HepG2 (cell line): ENCODE data around the gene FBXW12. TPM values are rescaled to one million over a fixed set of nuclear protein-coding genes. Genes with fewer than 3 reads are reported as not detected.

Experiments
- BHLHE40 ChIP-seq: IDR thresholded peaks from 2 replicates; pipeline ENCODE4 v1.6.1; 2011; ENCODE audit warnings: low read length, improper control_type of control experiment
- EEA1 ChIP-seq: sonication (generic); formaldehyde crosslinking; IDR thresholded peaks from 2 replicates; pipeline ENCODE4 v1.5.1; 2020; ENCODE audit warnings: mild to moderate bottlenecking, missing genetic modification reagents, borderline replicate concordance
- GATAD2A ChIP-seq: IDR thresholded peaks from 2 replicates; pipeline ENCODE4 v1.6.1; 2016
- GZF1 ChIP-seq: sonication (generic); formaldehyde crosslinking; IDR thresholded peaks from 2 replicates; pipeline ENCODE4 v1.5.1; 2020; ENCODE audit warnings: mild to moderate bottlenecking, missing genetic modification reagents
- HNF4A ChIP-seq: sonication (generic); formaldehyde crosslinking; IDR thresholded peaks from 2 replicates; pipeline ENCODE4 v1.4.0; 2020; ENCODE audit warnings: missing genetic modification reagents
- HNRNPUL1 ChIP-seq: fragments of 200-400 bp; formaldehyde crosslinking; IDR thresholded peaks from 2 replicates; pipeline ENCODE4 v1.6.1; 2017; ENCODE audit warnings: low read depth, mild to moderate bottlenecking, low read length, moderate library complexity
- IKZF1 ChIP-seq: fragments of 450-650 bp; IDR thresholded peaks from 2 replicates; pipeline ENCODE4 v1.7.1; 2016
- MAF1 ChIP-seq: sonication (generic); formaldehyde crosslinking; IDR thresholded peaks from 2 replicates; pipeline ENCODE4 v1.5.0; 2020; ENCODE audit warnings: missing genetic modification reagents, borderline replicate concordance
- PHF8 ChIP-seq: sonication (generic); formaldehyde crosslinking; IDR thresholded peaks from 2 replicates; pipeline ENCODE4 v1.5.0; 2020; ENCODE audit warnings: missing genetic modification reagents
- SNRNP70 ChIP-seq: fragments of 200-400 bp; formaldehyde crosslinking; IDR thresholded peaks from 2 replicates; pipeline ENCODE4 v1.6.1; 2017; ENCODE audit warnings: mild to moderate bottlenecking, low read depth, low read length, moderate library complexity
- ZNF296 ChIP-seq: sonication (generic); formaldehyde crosslinking; conservative IDR thresholded peaks from 2 replicates; pipeline ENCODE4 v1.5.0; 2020; ENCODE audit warnings: mild to moderate bottlenecking, missing genetic modification reagents
- ZNF431 ChIP-seq: sonication (generic); formaldehyde crosslinking; IDR thresholded peaks from 2 replicates; pipeline ENCODE4 v1.9.0; 2022; ENCODE audit warnings: missing genetic modification reagents, low read depth, mild to moderate bottlenecking, borderline replicate concordance
- ZNF644 ChIP-seq: IDR thresholded peaks from 2 replicates; pipeline ENCODE4 v1.6.1; 2016; ENCODE audit warnings: low read depth
- ZNF724P ChIP-seq: sonication (generic); formaldehyde crosslinking; IDR thresholded peaks from 2 replicates; pipeline ENCODE4 v1.8.0; 2022; ENCODE audit warnings: missing genetic modification reagents, borderline replicate concordance
- ZSCAN29 ChIP-seq: sonication (generic); formaldehyde crosslinking; conservative IDR thresholded peaks from 2 replicates; pipeline ENCODE4 v1.4.0; 2020; ENCODE audit warnings: mild to moderate bottlenecking, missing genetic modification reagents
- polyA plus RNA-seq, 8 experiments: library from polyadenylated mRNA; depleted of rRNA in 3 of 8; stranded (reverse) in 7 of 8; unstranded in 1 of 8; fragments of >200 nt; fragmentation: Illumina TruSeq in 4 of 8; extraction: Trizol in 4 of 8; gene quantifications; 2 replicates each; pipeline versions ENCODE4 v1.2.1 to v1.2.3, GENCODE V29; 2011 to 2016; ENCODE audit warnings: low read depth in 4 of 8, missing spikeins in 1 of 8, mixed read lengths in 1 of 8; ENCODE audit not compliant: insufficient read depth in 1 of 8
- total RNA-seq, 5 experiments: library from RNA; depleted of rRNA; stranded (reverse); fragments of >200 nt; fragmentation: Illumina TruSeq; extraction: Trizol; gene quantifications; 2 replicates each; pipeline ENCODE4 v1.2.3, GENCODE V29; 2016; ENCODE audit warnings: low read depth in 1 of 5
- TF ChIP-seq, protein P1 (sequence below): IDR thresholded peaks from 2 replicates; pipeline ENCODE4 v1.6.1; 2016
- TF ChIP-seq, protein P2 (sequence below), 2 experiments: sonication (generic) in 1 of 2; formaldehyde crosslinking in 1 of 2; IDR thresholded peaks; 2 replicates each; pipeline versions ENCODE4 v1.4.0 to v1.6.1; 2018 to 2020; ENCODE audit warnings: missing genetic modification reagents in 2 of 2, borderline replicate concordance in 1 of 2, low read depth in 1 of 2, mild to moderate bottlenecking in 1 of 2, missing biosample characterization in 1 of 2
- TF ChIP-seq, protein P3 (sequence below): sonication (generic); formaldehyde crosslinking; IDR thresholded peaks from 2 replicates; pipeline ENCODE4 v1.8.1; 2023; ENCODE audit warnings: mild to moderate bottlenecking, moderate library complexity, missing genetic modification reagents
- TF ChIP-seq, protein P4 (sequence below): sonication (generic); formaldehyde crosslinking; conservative IDR thresholded peaks from 2 replicates; pipeline ENCODE4 v1.4.0; 2020; ENCODE audit warnings: missing genetic modification reagents
- TF ChIP-seq, protein P5 (sequence below): sonication (generic); formaldehyde crosslinking; IDR thresholded peaks from 2 replicates; pipeline ENCODE4 v1.5.0; 2020; ENCODE audit warnings: mild to moderate bottlenecking, missing genetic modification reagents, borderline replicate concordance

The FBXW12 gene
- total and polyA plus RNA-seq, 2 of the 13 experiments (the other 11 are each of a cell fraction or from before 2014, with no cell fraction given): not detected

DNA sequence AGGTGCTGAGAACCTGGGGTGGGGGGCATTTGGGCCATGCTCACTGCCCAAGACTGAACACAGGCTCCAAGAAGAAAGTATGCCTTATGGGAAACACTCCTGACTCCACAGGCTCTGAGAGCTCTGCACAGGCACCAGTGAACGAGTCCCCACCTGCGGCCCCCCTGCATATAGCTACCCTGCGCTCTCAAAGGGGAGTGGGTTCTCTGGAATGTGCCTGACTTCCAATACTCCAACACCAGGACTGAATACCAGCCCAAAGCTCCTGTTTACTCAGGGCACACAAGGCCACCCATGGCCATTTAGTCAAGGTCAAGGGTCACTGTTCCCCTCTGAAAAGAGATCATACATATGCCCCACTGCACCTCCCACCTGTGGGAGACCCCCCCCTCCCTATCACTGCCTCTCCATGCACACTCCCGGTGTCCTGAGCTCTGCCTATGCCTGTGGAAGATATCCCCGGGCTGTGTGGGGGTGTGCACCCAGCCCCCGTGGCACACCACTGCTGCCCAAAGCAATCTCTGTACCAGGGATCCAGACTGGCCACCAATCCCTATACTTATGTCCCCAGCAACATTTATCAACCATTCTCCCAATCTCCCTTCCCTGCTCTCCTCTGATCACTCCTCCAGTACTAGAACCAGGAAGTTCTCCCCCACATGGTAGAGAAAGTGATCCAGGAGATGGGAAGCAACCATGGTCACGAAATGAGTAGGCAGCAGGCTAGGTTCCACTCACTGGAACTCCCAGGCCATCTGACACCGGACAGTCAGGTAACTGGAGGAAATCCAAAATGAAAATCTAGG, 59.4 kb downstream of the FBXW12 start (continued):
- TF ChIP-seq ZNF431 (CRISPR knock-in tag): 0 out of 2 replicates have a peak, but pooled peaks have one; percentile 55
- 0 out of 2 replicates have a peak, but pooled peaks have one; percentile 31 for TF ChIP-seq EEA1 (CRISPR knock-in tag)
- TF ChIP-seq, protein P1, sequence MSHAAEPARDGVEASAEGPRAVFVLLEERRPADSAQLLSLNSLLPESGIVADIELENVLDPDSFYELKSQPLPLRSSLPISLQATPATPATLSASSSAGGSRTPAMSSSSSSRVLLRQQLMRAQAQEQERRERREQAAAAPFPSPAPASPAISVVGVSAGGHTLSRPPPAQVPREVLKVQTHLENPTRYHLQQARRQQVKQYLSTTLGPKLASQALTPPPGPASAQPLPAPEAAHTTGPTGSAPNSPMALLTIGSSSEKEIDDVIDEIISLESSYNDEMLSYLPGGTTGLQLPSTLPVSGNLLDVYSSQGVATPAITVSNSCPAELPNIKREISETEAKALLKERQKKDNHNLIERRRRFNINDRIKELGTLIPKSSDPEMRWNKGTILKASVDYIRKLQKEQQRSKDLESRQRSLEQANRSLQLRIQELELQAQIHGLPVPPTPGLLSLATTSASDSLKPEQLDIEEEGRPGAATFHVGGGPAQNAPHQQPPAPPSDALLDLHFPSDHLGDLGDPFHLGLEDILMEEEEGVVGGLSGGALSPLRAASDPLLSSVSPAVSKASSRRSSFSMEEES (CRISPR knock-in tag): peak; percentile 64
- 0 out of 2 replicates have a peak, but pooled peaks have one; percentile 22 for TF ChIP-seq ZNF724P (CRISPR knock-in tag)
- TF ChIP-seq, protein P2, sequence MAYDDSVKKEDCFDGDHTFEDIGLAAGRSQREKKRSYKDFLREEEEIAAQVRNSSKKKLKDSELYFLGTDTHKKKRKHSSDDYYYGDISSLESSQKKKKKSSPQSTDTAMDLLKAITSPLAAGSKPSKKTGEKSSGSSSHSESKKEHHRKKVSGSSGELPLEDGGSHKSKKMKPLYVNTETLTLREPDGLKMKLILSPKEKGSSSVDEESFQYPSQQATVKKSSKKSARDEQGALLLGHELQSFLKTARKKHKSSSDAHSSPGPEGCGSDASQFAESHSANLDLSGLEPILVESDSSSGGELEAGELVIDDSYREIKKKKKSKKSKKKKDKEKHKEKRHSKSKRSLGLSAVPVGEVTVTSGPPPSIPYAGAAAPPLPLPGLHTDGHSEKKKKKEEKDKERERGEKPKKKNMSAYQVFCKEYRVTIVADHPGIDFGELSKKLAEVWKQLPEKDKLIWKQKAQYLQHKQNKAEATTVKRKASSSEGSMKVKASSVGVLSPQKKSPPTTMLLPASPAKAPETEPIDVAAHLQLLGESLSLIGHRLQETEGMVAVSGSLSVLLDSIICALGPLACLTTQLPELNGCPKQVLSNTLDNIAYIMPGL (CRISPR knock-in tag; IDR thresholded peaks at IDR 0.05; ENCODE audit: borderline replicate concordance in 1 of 2, low read depth in 1 of 2): peak in 1 of 2 experiments; percentile 20; a peak in 1 of 4 replicates
- TF ChIP-seq IKZF1: no peak
- TF ChIP-seq, protein P3, sequence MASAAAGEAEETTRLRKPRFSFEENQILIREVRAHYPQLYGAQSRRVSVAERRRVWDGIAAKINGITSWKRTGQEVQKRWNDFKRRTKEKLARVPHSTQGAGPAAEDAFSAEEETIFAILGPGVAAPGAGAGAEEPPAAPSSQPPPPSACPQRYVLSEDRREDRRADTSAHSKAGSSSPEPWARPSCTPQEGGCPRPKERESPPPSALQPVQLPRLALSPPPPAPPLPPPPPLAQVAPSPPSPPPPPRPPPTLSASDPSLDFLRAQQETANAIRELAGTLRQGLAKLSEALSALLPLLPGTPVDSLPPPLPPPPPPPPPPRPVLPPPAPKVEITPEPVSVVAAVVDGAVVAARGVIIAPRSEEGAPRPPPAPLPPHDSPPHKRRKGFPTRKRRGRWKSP: peak; percentile 73
- 0 out of 2 replicates have a peak, but pooled peaks have one; percentile 8 for TF ChIP-seq ZNF644 (CRISPR knock-in tag)
- TF ChIP-seq, protein P4, sequence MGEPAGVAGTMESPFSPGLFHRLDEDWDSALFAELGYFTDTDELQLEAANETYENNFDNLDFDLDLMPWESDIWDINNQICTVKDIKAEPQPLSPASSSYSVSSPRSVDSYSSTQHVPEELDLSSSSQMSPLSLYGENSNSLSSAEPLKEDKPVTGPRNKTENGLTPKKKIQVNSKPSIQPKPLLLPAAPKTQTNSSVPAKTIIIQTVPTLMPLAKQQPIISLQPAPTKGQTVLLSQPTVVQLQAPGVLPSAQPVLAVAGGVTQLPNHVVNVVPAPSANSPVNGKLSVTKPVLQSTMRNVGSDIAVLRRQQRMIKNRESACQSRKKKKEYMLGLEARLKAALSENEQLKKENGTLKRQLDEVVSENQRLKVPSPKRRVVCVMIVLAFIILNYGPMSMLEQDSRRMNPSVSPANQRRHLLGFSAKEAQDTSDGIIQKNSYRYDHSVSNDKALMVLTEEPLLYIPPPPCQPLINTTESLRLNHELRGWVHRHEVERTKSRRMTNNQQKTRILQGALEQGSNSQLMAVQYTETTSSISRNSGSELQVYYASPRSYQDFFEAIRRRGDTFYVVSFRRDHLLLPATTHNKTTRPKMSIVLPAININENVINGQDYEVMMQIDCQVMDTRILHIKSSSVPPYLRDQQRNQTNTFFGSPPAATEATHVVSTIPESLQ (CRISPR knock-in tag): no peak
- peak; percentile 19; the same call in 1 of the 2 replicates for TF ChIP-seq BHLHE40
- TF ChIP-seq GATAD2A (CRISPR knock-in tag): peak; percentile 95
- TF ChIP-seq MAF1 (CRISPR knock-in tag): 0 out of 2 replicates have a peak, but pooled peaks have one; percentile 35
- TF ChIP-seq HNRNPUL1: no peak
- TF ChIP-seq ZSCAN29: no peak
- no peak for TF ChIP-seq SNRNP70
- peak; percentile 94 for TF ChIP-seq ZNF296 (CRISPR knock-in tag)
- TF ChIP-seq PHF8 (CRISPR knock-in tag): 0 out of 2 replicates have a peak, but pooled peaks have one; percentile 14
- TF ChIP-seq GZF1 (CRISPR knock-in tag): peak; percentile 41; the same call in 1 of the 2 replicates
- TF ChIP-seq HNF4A (CRISPR knock-in tag): peak; percentile 94
- TF ChIP-seq, protein P5, sequence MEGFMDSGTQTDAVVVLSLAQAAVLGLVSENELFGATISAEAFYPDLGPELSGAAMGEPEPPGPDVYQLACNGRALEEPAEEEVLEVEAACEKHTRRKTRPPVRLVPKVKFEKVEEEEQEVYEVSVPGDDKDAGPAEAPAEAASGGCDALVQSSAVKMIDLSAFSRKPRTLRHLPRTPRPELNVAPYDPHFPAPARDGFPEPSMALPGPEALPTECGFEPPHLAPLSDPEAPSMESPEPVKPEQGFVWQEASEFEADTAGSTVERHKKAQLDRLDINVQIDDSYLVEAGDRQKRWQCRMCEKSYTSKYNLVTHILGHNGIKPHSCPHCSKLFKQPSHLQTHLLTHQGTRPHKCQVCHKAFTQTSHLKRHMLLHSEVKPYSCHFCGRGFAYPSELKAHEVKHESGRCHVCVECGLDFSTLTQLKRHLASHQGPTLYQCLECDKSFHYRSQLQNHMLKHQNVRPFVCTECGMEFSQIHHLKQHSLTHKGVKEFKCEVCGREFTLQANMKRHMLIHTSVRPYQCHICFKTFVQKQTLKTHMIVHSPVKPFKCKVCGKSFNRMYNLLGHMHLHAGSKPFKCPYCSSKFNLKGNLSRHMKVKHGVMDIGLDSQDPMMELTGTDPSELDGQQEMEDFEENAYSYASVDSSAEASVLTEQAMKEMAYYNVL: no peak
